ENCODE results near the gene CR1.
"Not testable (repeated sequence)": the region's sequence is repeated elsewhere in the genome, so short reads cannot be mapped to it uniquely, and the experiment has no call there.

CR1 gene

DNA sequence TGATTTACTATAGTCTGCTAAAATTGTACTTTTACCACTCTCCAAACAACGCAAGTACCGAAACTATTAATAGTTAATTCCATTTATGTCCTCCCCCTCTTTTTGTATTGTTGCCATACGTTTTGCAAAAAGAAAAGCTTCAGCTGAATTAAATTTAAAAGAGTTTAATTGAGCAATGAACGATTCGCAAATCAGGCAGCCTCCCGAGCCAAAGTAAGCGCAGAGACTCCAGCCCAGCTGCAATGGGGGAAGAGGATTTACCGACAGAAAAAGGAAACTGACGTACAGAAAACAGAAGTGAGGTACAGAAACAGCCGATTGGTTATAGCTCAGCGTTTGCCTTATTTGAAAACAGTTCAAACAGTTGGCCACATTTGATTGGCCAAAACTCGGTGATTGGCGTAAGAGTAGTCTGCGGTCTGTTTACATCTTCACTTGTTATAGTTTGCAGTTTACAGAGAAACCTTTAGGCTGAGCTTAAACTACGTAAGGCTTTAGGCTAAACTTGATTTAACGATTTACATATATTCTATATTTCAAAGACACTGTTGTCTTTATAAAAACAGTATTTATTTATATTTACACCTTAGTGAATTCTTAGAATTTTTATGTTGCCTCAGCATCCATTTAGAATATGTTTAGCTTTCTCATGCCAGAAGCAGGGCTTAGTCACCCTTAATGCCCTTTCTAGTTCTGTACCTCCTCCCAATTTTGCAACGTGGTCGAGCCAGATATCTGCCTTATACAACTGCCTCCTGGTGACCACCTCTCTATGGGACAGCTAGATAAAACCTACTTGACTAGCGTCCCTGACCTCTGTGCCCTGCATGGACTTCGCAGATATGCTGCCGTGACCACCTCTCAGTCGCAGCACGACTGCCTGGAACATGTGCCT, 23.8 kb downstream of the CR1 start:
- H3K4me3 Mint-ChIP-seq = no peak overlapping the region
- peaks cover 4% of the 10 kb centered on the region for H3K9me3 Mint-ChIP-seq
- peaks cover under 1% of the 10 kb centered on the region for H3K27me3 Mint-ChIP-seq (ENCODE audit: low read depth)
- no peaks in the 10 kb centered on the region for H3K4me1 Mint-ChIP-seq
- no peak for TF ChIP-seq CTCF (IDR thresholded peaks at IDR 0.05; ENCODE audit: unreplicated experiment in 3 of 3)
- no peak overlapping the region for H3K27ac Mint-ChIP-seq
- H3K36me3 Mint-ChIP-seq (ENCODE audit: low read depth) = no peaks in the 10 kb centered on the region

GRCh38 chr1:207520400-207521345, 24.7 kb downstream of the CR1 start:
- not testable (repeated sequence) for H3K4me1 Mint-ChIP-seq; H3K27ac Mint-ChIP-seq; H3K36me3 Mint-ChIP-seq (ENCODE audit: low read depth); H3K27me3 Mint-ChIP-seq (ENCODE audit: low read depth); H3K9me3 Mint-ChIP-seq; H3K4me3 Mint-ChIP-seq

- not testable (repeated sequence) for H3K36me3 Mint-ChIP-seq (ENCODE audit: low read depth); H3K4me3 Mint-ChIP-seq; H3K27me3 Mint-ChIP-seq (ENCODE audit: low read depth); H3K4me1 Mint-ChIP-seq; H3K9me3 Mint-ChIP-seq; H3K27ac Mint-ChIP-seq
Observed at GRCh38 chr1:207525239-207525638, 29.3 kb downstream of the CR1 start.

GRCh38 chr1:207528401-207528800, 32.4 kb downstream of the CR1 start:
- H3K9me3 Mint-ChIP-seq; H3K36me3 Mint-ChIP-seq (ENCODE audit: low read depth); H3K27me3 Mint-ChIP-seq (ENCODE audit: low read depth); H3K4me1 Mint-ChIP-seq; H3K27ac Mint-ChIP-seq; H3K4me3 Mint-ChIP-seq: not testable (repeated sequence)

GRCh38 chr1:207536263-207536662, 40.3 kb downstream of the CR1 start:
- not testable (repeated sequence) for H3K9me3 Mint-ChIP-seq; H3K4me3 Mint-ChIP-seq; H3K27ac Mint-ChIP-seq; H3K36me3 Mint-ChIP-seq (ENCODE audit: low read depth); H3K27me3 Mint-ChIP-seq (ENCODE audit: low read depth); H3K4me1 Mint-ChIP-seq

DNA sequence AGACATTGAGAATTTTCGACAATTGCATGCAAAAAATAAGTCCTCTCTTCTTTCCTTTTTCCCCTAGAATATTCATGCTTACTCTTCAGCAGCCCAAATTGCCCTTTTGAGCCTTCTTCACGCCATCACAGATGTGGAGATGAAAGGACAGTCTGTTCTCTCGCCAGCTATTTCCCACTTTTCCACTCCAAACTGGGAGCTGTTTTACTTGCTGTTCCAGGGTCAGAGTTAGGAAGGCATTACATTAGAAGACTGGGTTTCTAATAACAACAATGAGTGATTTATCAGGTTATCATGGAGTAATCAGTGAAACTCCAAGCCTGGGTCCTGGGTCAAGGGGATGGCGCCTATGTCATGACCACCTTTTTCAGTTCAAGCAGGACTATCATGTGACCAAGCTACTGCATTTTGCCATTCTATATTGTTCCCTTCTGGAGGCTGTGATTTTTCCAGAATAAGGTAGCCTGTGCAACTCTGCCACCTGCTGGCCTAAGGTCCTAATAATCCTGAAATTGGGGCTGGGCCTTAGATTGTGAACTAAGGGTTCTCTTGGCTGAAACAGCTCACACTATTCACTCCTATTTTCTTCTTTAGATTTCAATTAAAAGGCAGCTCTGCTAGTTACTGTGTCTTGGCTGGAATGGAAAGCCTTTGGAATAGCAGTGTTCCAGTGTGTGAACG, 50.9 kb downstream of the CR1 start:
- H3K36me3 Mint-ChIP-seq (ENCODE audit: low read depth); H3K27ac Mint-ChIP-seq; H3K4me3 Mint-ChIP-seq; H3K27me3 Mint-ChIP-seq (ENCODE audit: low read depth); H3K9me3 Mint-ChIP-seq; H3K4me1 Mint-ChIP-seq: not testable (repeated sequence)

DNA sequence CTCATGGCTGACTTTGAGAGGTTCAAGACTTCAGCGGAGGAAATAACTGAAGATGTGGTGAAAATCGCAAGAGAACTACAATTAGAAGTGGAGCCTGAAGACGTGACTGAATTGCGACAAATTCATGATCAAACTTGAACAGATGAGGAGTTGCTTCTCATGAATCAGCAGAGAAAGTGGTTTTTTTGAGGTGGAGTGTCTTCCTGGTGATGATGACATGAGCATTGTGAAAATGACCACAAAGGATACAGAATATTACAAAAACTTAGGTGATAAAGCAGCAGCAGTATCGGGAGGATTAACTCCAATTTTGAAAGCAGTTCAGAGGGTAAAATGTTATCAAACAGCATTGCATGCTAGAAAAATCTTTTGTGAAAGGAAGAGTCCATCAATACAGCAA, 58.9 kb downstream of the CR1 start:
- H3K36me3 Mint-ChIP-seq (ENCODE audit: low read depth); H3K9me3 Mint-ChIP-seq; H3K27me3 Mint-ChIP-seq (ENCODE audit: low read depth); H3K4me1 Mint-ChIP-seq; H3K27ac Mint-ChIP-seq; H3K4me3 Mint-ChIP-seq: not testable (repeated sequence)

DNA sequence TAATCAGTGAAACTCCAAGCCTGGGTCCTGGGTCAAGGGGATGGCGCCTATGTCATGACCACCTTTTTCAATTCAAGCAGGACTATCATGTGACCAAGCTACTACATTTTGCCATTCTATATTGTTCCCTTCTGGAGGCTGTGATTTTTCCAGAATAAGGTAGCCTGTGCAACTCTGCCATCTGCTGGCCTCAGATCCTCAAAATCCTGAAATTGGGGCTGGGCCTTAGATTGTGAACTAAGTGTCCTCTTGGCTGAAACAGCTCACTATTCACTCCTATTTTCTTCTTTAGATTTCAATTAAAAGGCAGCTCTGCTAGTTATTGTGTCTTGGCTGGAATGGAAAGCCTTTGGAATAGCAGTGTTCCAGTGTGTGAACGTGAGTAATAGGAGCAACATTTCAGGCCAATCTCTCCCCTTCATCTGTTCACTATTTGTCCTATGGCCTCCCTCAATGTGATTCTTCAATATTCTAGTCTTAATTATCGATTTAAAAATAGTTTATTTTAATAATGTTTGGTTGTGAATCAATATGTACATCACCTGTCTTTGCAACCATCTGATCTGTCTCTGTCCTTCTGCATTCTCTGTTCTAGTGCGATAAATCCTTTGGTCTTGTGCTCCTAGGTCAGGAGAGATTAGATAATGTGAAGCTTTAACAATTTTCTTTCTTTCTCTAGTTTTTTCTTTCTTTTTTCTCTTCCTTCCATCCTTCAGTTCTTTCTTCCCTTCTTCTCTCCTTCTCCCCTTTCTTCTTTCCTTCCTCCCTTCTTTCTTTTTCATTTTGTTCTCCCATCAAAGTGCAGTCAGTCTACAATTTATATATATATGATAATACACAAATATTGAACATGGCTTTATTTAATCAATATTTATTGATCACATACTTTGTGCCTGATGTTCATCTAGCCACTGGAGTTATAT, 69.8 kb downstream of the CR1 start:
- Mint-ChIP-seq H3K36me3 (ENCODE audit: low read depth) (no peaks in the 10 kb centered on the region), H3K27me3 (ENCODE audit: low read depth) (no peaks in the 10 kb centered on the region), H3K4me1 (no peaks in the 10 kb centered on the region), H3K9me3 (no peaks in the 10 kb centered on the region), H3K4me3 (no peak overlapping the region), H3K27ac (no peak overlapping the region)
- peak; percentile 20 to 35 (median 32) for TF ChIP-seq CTCF (IDR thresholded peaks at IDR 0.05; ENCODE audit: unreplicated experiment in 3 of 3)

GRCh38 chr1:207571926-207572325, 76.0 kb downstream of the CR1 start:
- H3K27ac Mint-ChIP-seq; H3K4me1 Mint-ChIP-seq; H3K9me3 Mint-ChIP-seq; H3K27me3 Mint-ChIP-seq (ENCODE audit: low read depth); H3K4me3 Mint-ChIP-seq; H3K36me3 Mint-ChIP-seq (ENCODE audit: low read depth): not testable (repeated sequence)

DNA sequence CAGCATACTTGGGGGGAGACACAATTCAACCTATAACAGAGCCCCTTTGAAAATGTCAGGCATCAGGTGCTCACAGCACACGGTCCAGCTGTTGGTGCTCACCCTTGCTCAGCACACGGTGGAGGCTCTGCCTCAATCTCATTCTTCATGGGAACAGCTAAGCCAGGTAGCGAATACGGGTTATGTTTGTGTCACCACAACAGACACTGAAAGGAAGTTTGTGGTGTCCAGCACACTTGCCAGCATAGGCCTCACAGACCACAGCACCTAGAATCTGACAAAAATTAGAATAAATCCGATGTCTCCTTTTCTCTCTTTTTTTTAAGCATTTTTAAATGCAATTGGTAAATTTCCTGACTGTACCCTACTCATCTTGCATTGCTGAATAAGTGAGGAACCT, 77.1 kb downstream of the CR1 start:
- not testable (repeated sequence) for H3K27ac Mint-ChIP-seq; H3K36me3 Mint-ChIP-seq (ENCODE audit: low read depth)

GRCh38 chr1:207575381-207575780, 79.4 kb downstream of the CR1 start:
- H3K4me3 Mint-ChIP-seq; H3K4me1 Mint-ChIP-seq; H3K36me3 Mint-ChIP-seq (ENCODE audit: low read depth): not testable (repeated sequence)

More for the DNA sequence above, 77.1 kb downstream of the CR1 start:
- H3K9me3 Mint-ChIP-seq; H3K4me1 Mint-ChIP-seq; H3K4me3 Mint-ChIP-seq; H3K27me3 Mint-ChIP-seq (ENCODE audit: low read depth): not testable (repeated sequence)

More at GRCh38 chr1:207575381-207575780, 79.4 kb downstream of the CR1 start:
- not testable (repeated sequence) for H3K9me3 Mint-ChIP-seq; H3K27me3 Mint-ChIP-seq (ENCODE audit: low read depth); H3K27ac Mint-ChIP-seq

Data from nephron (organoid).